Adrenal gland (tissue), 5 donors: Measurements from ENCODE around the gene MSL2.

Source experiments
- CTCF ChIP-seq, 6 experiments: fragments of 450-650 bp in 4 of 6; fragments of 200-600 bp in 2 of 6; sonication (generic) in 1 of 6; IDR thresholded peaks; 1 replicate in 5 of 6; 2 replicates in 1 of 6; pipeline versions ENCODE4 v1.5.1 to v1.8.0; 2016 to 2021; ENCODE audit warnings: antibody characterized with exemption in 6 of 6, mild to moderate bottlenecking in 2 of 6, moderate library complexity in 1 of 6
- POLR2A ChIP-seq, 2 donors: fragments of 450-650 bp; IDR thresholded peaks; one replicate each; pipeline ENCODE4 v1.6.1; 2017; ENCODE audit warnings: antibody characterized with exemption in 2 of 2, mild to moderate bottlenecking in 2 of 2, moderate library complexity in 1 of 2
- donor health status: DM: no; HTN: no; CAD: no.

GRCh38 chr3:136196064-136196400, at the start of gene MSL2:
- TF ChIP-seq CTCF (IDR thresholded peaks at IDR 0.05) (no peak), POLR2A (IDR thresholded peaks at IDR 0.05) (peak; percentile 49 to 51)
